ENCODE data around the gene ZFYVE1.
A peak's percentile ranks its signal among the peaks of the same experiment; 100 is the strongest.

ZFYVE1 gene

GRCh38 chr14:72941286-72941985 is 85.5 kb downstream of the ZFYVE1 start:
- H3K9ac ChIP-seq (ENCODE audit: low read depth, low read length): no peak overlapping the region
- no peaks in the 10 kb centered on the region for H3K9me3 ChIP-seq (ENCODE audit: insufficient read depth, low read depth, low read length)
- H3K36me3 ChIP-seq (ENCODE audit: insufficient read depth, low read length): peaks cover 59% of the 10 kb centered on the region
- no peaks in the 10 kb centered on the region for H3K4me1 ChIP-seq (ENCODE audit: insufficient read depth, low read length)
- WGBS: 97% methylated on average over 12 of the region's 12 CpGs
- no peaks in the 10 kb centered on the region for H3K27me3 ChIP-seq (ENCODE audit: insufficient read depth, low read length)
- no peak overlapping the region for H3K27ac ChIP-seq (ENCODE audit: low read depth, low read length)
- no peak overlapping the region for H3K4me3 ChIP-seq (ENCODE audit: low read length)

GRCh38 chr14:72939630-72940029 is 87.3 kb downstream of the ZFYVE1 start:
- no peaks in the 10 kb centered on the region for H3K9me3 ChIP-seq (ENCODE audit: insufficient read depth, low read depth, low read length)
- no peak overlapping the region for H3K9ac ChIP-seq (ENCODE audit: low read depth, low read length)
- H3K27ac ChIP-seq (ENCODE audit: low read depth, low read length): no peak overlapping the region
- no peaks in the 10 kb centered on the region for H3K27me3 ChIP-seq (ENCODE audit: insufficient read depth, low read length)
- H3K36me3 ChIP-seq (ENCODE audit: insufficient read depth, low read length): peaks cover 56% of the 10 kb centered on the region
- H3K4me3 ChIP-seq (ENCODE audit: low read length): no peak overlapping the region
- no peaks in the 10 kb centered on the region for H3K4me1 ChIP-seq (ENCODE audit: insufficient read depth, low read length)
- WGBS: 90% methylated on average over 13 of the region's 13 CpGs

- Histone ChIP-seq H3K4me3 (ENCODE audit: low read length) (no peak overlapping the region), H3K9ac (ENCODE audit: low read depth, low read length) (peak overlapping the region; percentile 27; the same call in 1 of the 2 replicates), H3K27ac (ENCODE audit: low read depth, low read length) (no peak overlapping the region), H3K36me3 (ENCODE audit: insufficient read depth, low read length) (peaks cover 2% of the 10 kb centered on the region; the same call in 1 of the 2 replicates), H3K27me3 (ENCODE audit: insufficient read depth, low read length) (no peaks in the 10 kb centered on the region), H3K4me1 (ENCODE audit: insufficient read depth, low read length) (0 out of 2 replicates have a peak, but pooled peaks cover 7% of the 10 kb centered on the region), H3K9me3 (ENCODE audit: insufficient read depth, low read depth, low read length) (no peaks in the 10 kb centered on the region)
- 86% methylated on average over 7 of the region's 7 CpGs for WGBS
Measured at GRCh38 chr14:72932893-72933292, 94.0 kb downstream of the ZFYVE1 start.

GRCh38 chr14:72929316-72930080 is 97.4 kb downstream of the ZFYVE1 start:
- no peaks in the 10 kb centered on the region for H3K9me3 ChIP-seq (ENCODE audit: insufficient read depth, low read depth, low read length)
- H3K27ac ChIP-seq (ENCODE audit: low read depth, low read length): no peak overlapping the region
- H3K9ac ChIP-seq (ENCODE audit: low read depth, low read length): no peak overlapping the region
- 0 out of 2 replicates have a peak, but pooled peaks cover 7% of the 10 kb centered on the region for H3K4me1 ChIP-seq (ENCODE audit: insufficient read depth, low read length)
- 95% methylated on average over 41 of the region's 43 CpGs for WGBS
- no peak overlapping the region for H3K4me3 ChIP-seq (ENCODE audit: low read length)
- no peaks in the 10 kb centered on the region for H3K36me3 ChIP-seq (ENCODE audit: insufficient read depth, low read length)
- H3K27me3 ChIP-seq (ENCODE audit: insufficient read depth, low read length): peaks cover 12% of the 10 kb centered on the region

- WGBS: 89% methylated on average over 21 of the region's 21 CpGs
- H3K4me3 ChIP-seq (ENCODE audit: low read length): no peak overlapping the region
- H3K4me1 ChIP-seq (ENCODE audit: insufficient read depth, low read length): 0 out of 2 replicates have a peak, but pooled peaks cover 7% of the 10 kb centered on the region
- H3K9ac ChIP-seq (ENCODE audit: low read depth, low read length): no peak overlapping the region
- H3K27ac ChIP-seq (ENCODE audit: low read depth, low read length): no peak overlapping the region
- no peaks in the 10 kb centered on the region for H3K36me3 ChIP-seq (ENCODE audit: insufficient read depth, low read length)
- peaks cover 14% of the 10 kb centered on the region for H3K27me3 ChIP-seq (ENCODE audit: insufficient read depth, low read length)
- no peaks in the 10 kb centered on the region for H3K9me3 ChIP-seq (ENCODE audit: insufficient read depth, low read depth, low read length)
Measured at GRCh38 chr14:72928872-72929271, 98.0 kb downstream of the ZFYVE1 start.

- WGBS: under 1% methylated on average over 59 of the region's 59 CpGs
- H3K27me3 ChIP-seq (ENCODE audit: insufficient read depth, low read length): peaks cover 14% of the 10 kb centered on the region
Measured at GRCh38 chr14:72926292-72927028, 100.4 kb downstream of the ZFYVE1 start, which contains the start of gene DCAF4. Gene DCAF4, plus strand, starts transcription at chr14:72926464. Its CDS starts 11,515 bp downstream, at chr14:72937979.

GRCh38 chr14:72925815-72926291 is 101.1 kb downstream of the ZFYVE1 start:
- Histone ChIP-seq H3K27ac (ENCODE audit: low read depth, low read length) (no peak overlapping the region), H3K9me3 (ENCODE audit: insufficient read depth, low read depth, low read length) (no peaks in the 10 kb centered on the region), H3K9ac (ENCODE audit: low read depth, low read length) (no peak overlapping the region), H3K4me3 (ENCODE audit: low read length) (peak overlapping the region; percentile 63), H3K4me1 (ENCODE audit: insufficient read depth, low read length) (no peaks in the 10 kb centered on the region), H3K27me3 (ENCODE audit: insufficient read depth, low read length) (peaks cover 14% of the 10 kb centered on the region), H3K36me3 (ENCODE audit: insufficient read depth, low read length) (no peaks in the 10 kb centered on the region)
- WGBS: 11% methylated on average over 33 of the region's 33 CpGs

More at GRCh38 chr14:72926292-72927028, 100.4 kb downstream of the ZFYVE1 start, which contains the start of gene DCAF4:
- Histone ChIP-seq H3K4me3 (ENCODE audit: low read length) (peak within 1 kb of the TSS; percentile 67), H3K9me3 (ENCODE audit: insufficient read depth, low read depth, low read length) (no peaks in the 10 kb centered on the region), H3K9ac (ENCODE audit: low read depth, low read length) (peak within 1 kb of the TSS; percentile 68), H3K4me1 (ENCODE audit: insufficient read depth, low read length) (no peaks in the 10 kb centered on the region), H3K27ac (ENCODE audit: low read depth, low read length) (peak within 1 kb of the TSS; percentile 3; the same call in 1 of the 2 replicates), H3K36me3 (ENCODE audit: insufficient read depth, low read length) (no peaks in the 10 kb centered on the region)

- Histone ChIP-seq H3K9ac (ENCODE audit: low read depth, low read length) (no peak overlapping the region), H3K9me3 (ENCODE audit: insufficient read depth, low read depth, low read length) (no peaks in the 10 kb centered on the region), H3K4me1 (ENCODE audit: insufficient read depth, low read length) (no peaks in the 10 kb centered on the region), H3K27ac (ENCODE audit: low read depth, low read length) (no peak overlapping the region), H3K36me3 (ENCODE audit: insufficient read depth, low read length) (no peaks in the 10 kb centered on the region), H3K4me3 (ENCODE audit: low read length) (peak overlapping the region; percentile 63), H3K27me3 (ENCODE audit: insufficient read depth, low read length) (peaks cover 14% of the 10 kb centered on the region)
- WGBS: 87% methylated on average over 22 of the region's 22 CpGs
Measured at GRCh38 chr14:72925171-72925759, 101.6 kb downstream of the ZFYVE1 start.

GRCh38 chr14:72924337-72924736 is 102.6 kb downstream of the ZFYVE1 start:
- Histone ChIP-seq H3K9ac (ENCODE audit: low read depth, low read length) (no peak overlapping the region), H3K4me3 (ENCODE audit: low read length) (no peak overlapping the region), H3K27me3 (ENCODE audit: insufficient read depth, low read length) (peaks cover 14% of the 10 kb centered on the region), H3K4me1 (ENCODE audit: insufficient read depth, low read length) (no peaks in the 10 kb centered on the region), H3K9me3 (ENCODE audit: insufficient read depth, low read depth, low read length) (no peaks in the 10 kb centered on the region), H3K36me3 (ENCODE audit: insufficient read depth, low read length) (no peaks in the 10 kb centered on the region), H3K27ac (ENCODE audit: low read depth, low read length) (no peak overlapping the region)
- 87% methylated on average over 5 of the region's 5 CpGs for WGBS

- H3K27ac ChIP-seq (ENCODE audit: low read depth, low read length): no peak overlapping the region
- peaks cover 14% of the 10 kb centered on the region for H3K27me3 ChIP-seq (ENCODE audit: insufficient read depth, low read length)
- H3K4me3 ChIP-seq (ENCODE audit: low read length): no peak overlapping the region
- no peaks in the 10 kb centered on the region for H3K4me1 ChIP-seq (ENCODE audit: insufficient read depth, low read length)
- H3K9me3 ChIP-seq (ENCODE audit: insufficient read depth, low read depth, low read length): no peaks in the 10 kb centered on the region
- no peak overlapping the region for H3K9ac ChIP-seq (ENCODE audit: low read depth, low read length)
- no peaks in the 10 kb centered on the region for H3K36me3 ChIP-seq (ENCODE audit: insufficient read depth, low read length)
Measured at GRCh38 chr14:72921396-72921795, 105.5 kb downstream of the ZFYVE1 start.
